ENCODE measurements around the gene SERTAD4. TPM values are rescaled to one million over a fixed set of nuclear protein-coding genes. Genes with fewer than 3 reads are reported as not detected.

SERTAD4 gene
- total RNA-seq, 1 experiment from 2014 or later, result 8.0 TPM

DNA sequence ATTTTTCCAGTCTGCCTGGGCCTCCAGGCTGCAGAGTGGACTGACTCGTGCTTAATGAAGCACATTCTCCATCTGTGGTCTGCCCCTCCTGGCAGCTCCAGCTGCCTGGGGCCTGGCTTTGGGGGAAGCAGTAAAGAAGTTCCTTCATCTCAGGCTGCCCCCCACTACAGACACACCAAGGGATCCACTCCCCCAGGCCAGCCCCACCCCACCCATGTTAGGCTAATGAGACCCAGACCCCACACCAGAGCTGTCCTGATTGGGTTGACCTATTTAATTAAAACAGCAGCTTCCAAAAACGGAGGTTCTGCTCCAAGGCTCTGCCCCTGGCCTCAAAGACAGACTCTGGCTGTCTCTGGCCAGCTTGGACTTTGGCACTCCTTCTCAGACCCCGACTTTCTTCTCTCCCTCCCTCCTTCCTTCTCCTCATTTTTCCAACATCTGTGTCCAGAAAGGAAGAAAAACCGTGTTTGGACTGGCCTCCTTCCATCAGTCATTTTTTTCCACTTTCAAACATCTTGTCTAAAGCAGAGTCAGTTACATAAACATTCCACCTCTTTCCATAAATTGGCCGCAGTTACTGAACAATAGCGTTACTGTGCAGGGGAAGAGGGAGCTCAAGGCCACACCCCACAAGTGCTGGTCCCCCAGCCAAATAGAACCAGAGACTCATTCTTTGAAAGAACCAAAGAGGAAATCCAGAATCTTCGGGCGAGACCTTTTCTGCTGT lies 29.7 kb downstream of the SERTAD4 start:
- TF ChIP-seq, protein P1, sequence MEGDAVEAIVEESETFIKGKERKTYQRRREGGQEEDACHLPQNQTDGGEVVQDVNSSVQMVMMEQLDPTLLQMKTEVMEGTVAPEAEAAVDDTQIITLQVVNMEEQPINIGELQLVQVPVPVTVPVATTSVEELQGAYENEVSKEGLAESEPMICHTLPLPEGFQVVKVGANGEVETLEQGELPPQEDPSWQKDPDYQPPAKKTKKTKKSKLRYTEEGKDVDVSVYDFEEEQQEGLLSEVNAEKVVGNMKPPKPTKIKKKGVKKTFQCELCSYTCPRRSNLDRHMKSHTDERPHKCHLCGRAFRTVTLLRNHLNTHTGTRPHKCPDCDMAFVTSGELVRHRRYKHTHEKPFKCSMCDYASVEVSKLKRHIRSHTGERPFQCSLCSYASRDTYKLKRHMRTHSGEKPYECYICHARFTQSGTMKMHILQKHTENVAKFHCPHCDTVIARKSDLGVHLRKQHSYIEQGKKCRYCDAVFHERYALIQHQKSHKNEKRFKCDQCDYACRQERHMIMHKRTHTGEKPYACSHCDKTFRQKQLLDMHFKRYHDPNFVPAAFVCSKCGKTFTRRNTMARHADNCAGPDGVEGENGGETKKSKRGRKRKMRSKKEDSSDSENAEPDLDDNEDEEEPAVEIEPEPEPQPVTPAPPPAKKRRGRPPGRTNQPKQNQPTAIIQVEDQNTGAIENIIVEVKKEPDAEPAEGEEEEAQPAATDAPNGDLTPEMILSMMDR (conservative IDR thresholded peaks at IDR 0.05; ENCODE audit: low read depth, low read length), result no peak
- TF ChIP-seq EZH2 (IDR thresholded peaks at IDR 0.05; ENCODE audit: borderline replicate concordance, low read depth, low read length, poor library complexity, severe bottlenecking), result no peak
- no peak overlapping the region for H3K4me3 ChIP-seq (ENCODE audit: low read depth, low read length, poor library complexity, severe bottlenecking)
- H3K4me1 ChIP-seq (ENCODE audit: insufficient read depth, low read length, poor library complexity, severe bottlenecking), result no peaks in the 10 kb centered on the region
- CTCF ChIA-PET, result interaction anchor here (0.6 kb wide), 1 partner anchor 48 kb away, joined by 7 read pairs; no protein-coding TSS in a partner anchor
- BruUV-seq (replicated peaks), result no TSS peak
- POLR2A ChIA-PET (ENCODE audit: low non-redundant PET), result no interaction called here
- H3K27ac ChIP-seq (ENCODE audit: low read depth, low read length, poor library complexity, severe bottlenecking), result no peak overlapping the region
- DNase-seq (ENCODE audit: low spot score), result no peak
- intact Hi-C loops (cut with micrococcal nuclease; ENCODE audit: unreplicated experiment), result no loop called here
- no peaks in the 10 kb centered on the region for H3K9me3 ChIP-seq (ENCODE audit: low read depth, low read length, poor library complexity, severe bottlenecking)
- no peaks in the 10 kb centered on the region for H3K36me3 ChIP-seq (ENCODE audit: insufficient read depth, low read length, poor library complexity, severe bottlenecking)
- no peaks in the 10 kb centered on the region for H3K27me3 ChIP-seq (replicated peaks; ENCODE audit: insufficient read depth, low read depth, low read length, poor library complexity)

- POLR2A ChIA-PET (ENCODE audit: low non-redundant PET), result no interaction called here
- Histone ChIP-seq H3K36me3 (ENCODE audit: insufficient read depth, low read length, poor library complexity, severe bottlenecking) (no peaks in the 10 kb centered on the region), H3K27ac (ENCODE audit: low read depth, low read length, poor library complexity, severe bottlenecking) (no peak overlapping the region), H3K4me3 (ENCODE audit: low read depth, low read length, poor library complexity, severe bottlenecking) (no peak overlapping the region), H3K27me3 (replicated peaks; ENCODE audit: insufficient read depth, low read depth, low read length, poor library complexity) (no peaks in the 10 kb centered on the region), H3K9me3 (ENCODE audit: low read depth, low read length, poor library complexity, severe bottlenecking) (no peaks in the 10 kb centered on the region), H3K4me1 (ENCODE audit: insufficient read depth, low read length, poor library complexity, severe bottlenecking) (no peaks in the 10 kb centered on the region)
- CTCF ChIA-PET, result no interaction called here
- intact Hi-C loops (cut with micrococcal nuclease; ENCODE audit: unreplicated experiment), result no loop called here
- no peak for DNase-seq (ENCODE audit: low spot score)
- no TSS peak for BruUV-seq (replicated peaks)
- TF ChIP-seq, protein P1 (conservative IDR thresholded peaks at IDR 0.05; ENCODE audit: low read depth, low read length), result no peak
- no peak for TF ChIP-seq EZH2 (IDR thresholded peaks at IDR 0.05; ENCODE audit: borderline replicate concordance, low read depth, low read length, poor library complexity, severe bottlenecking)
Observed at GRCh38 chr1:210262897-210263272, 30.3 kb downstream of the SERTAD4 start.

DNA sequence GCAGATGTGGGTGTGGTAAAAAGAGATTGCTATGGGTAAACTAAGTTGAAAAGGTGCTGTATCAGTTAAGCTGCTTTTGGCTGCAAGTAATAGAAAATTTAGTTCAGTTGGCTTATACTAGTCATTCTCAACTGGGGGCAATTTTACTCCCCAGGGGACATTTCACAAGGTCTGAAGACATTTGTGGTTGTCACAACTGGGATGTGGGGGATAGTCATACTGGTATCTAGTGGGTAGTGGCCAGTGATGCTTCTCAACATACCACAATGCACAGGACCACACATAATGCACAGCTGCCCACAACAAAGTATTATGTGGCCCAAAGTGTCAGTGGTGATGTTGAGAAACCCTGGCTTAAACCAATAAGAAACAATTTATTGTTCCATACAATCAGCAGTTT lies 31.4 kb downstream of the SERTAD4 start:
- ChIA-PET POLR2A (ENCODE audit: low non-redundant PET) (interaction anchor here (0.6 kb wide), 1 partner anchor 145 kb away, joined by 4 read pairs; no protein-coding TSS in a partner anchor), CTCF (interaction anchor here (0.5 kb wide), 1 partner anchor 35 kb away, joined by 8 read pairs; no protein-coding TSS in a partner anchor)
- BruUV-seq (replicated peaks), result no TSS peak
- Histone ChIP-seq H3K4me1 (ENCODE audit: insufficient read depth, low read length, poor library complexity, severe bottlenecking) (no peaks in the 10 kb centered on the region), H3K4me3 (ENCODE audit: low read depth, low read length, poor library complexity, severe bottlenecking) (no peak overlapping the region), H3K36me3 (ENCODE audit: insufficient read depth, low read length, poor library complexity, severe bottlenecking) (no peaks in the 10 kb centered on the region), H3K27me3 (replicated peaks; ENCODE audit: insufficient read depth, low read depth, low read length, poor library complexity) (no peaks in the 10 kb centered on the region), H3K9me3 (ENCODE audit: low read depth, low read length, poor library complexity, severe bottlenecking) (no peaks in the 10 kb centered on the region), H3K27ac (ENCODE audit: low read depth, low read length, poor library complexity, severe bottlenecking) (no peak overlapping the region)
- no peak for DNase-seq (ENCODE audit: low spot score)
- TF ChIP-seq EZH2 (IDR thresholded peaks at IDR 0.05; ENCODE audit: borderline replicate concordance, low read depth, low read length, poor library complexity, severe bottlenecking), result no peak
- TF ChIP-seq, protein P1 (conservative IDR thresholded peaks at IDR 0.05; ENCODE audit: low read depth, low read length), result no peak
- intact Hi-C loops (cut with micrococcal nuclease; ENCODE audit: unreplicated experiment), result no loop called here
